Measurements from ENCODE around the gene SEC14L3.

Gene SEC14L3

GRCh38 chr22:30423959-30424533 is 47.8 kb downstream of the SEC14L3 start:
- DNase-seq (ENCODE audit: low read depth in 2 of 2, low spot score in 1 of 2): peak; percentile 92 to 97

- DNase-seq (ENCODE audit: low read depth in 2 of 2, low spot score in 1 of 2): no peak
These were observed 48.4 kb downstream of the SEC14L3 start for GRCh38 chr22:30423301-30423958.

- no peak for DNase-seq (ENCODE audit: low read depth in 2 of 2, low spot score in 1 of 2)
These were observed 49.1 kb downstream of the SEC14L3 start for GRCh38 chr22:30422481-30423300.

GRCh38 chr22:30421695-30422480 is 49.9 kb downstream of the SEC14L3 start:
- DNase-seq (ENCODE audit: low read depth in 2 of 2, low spot score in 1 of 2): no peak

- DNase-seq (ENCODE audit: low read depth in 2 of 2, low spot score in 1 of 2): no peak
These were observed 51.3 kb downstream of the SEC14L3 start for GRCh38 chr22:30420347-30421125.

- DNase-seq (ENCODE audit: low read depth in 2 of 2, low spot score in 1 of 2): no peak
These were observed 55.0 kb downstream of the SEC14L3 start for GRCh38 chr22:30416837-30417236.

GRCh38 chr22:30416403-30416802 is 55.4 kb downstream of the SEC14L3 start:
- no peak for DNase-seq (ENCODE audit: low read depth in 2 of 2, low spot score in 1 of 2)

GRCh38 chr22:30414525-30415047 is 57.2 kb downstream of the SEC14L3 start:
- DNase-seq (ENCODE audit: low read depth in 2 of 2, low spot score in 1 of 2): no peak

GRCh38 chr22:30413745-30414524 is 57.9 kb downstream of the SEC14L3 start:
- no peak for DNase-seq (ENCODE audit: low read depth in 2 of 2, low spot score in 1 of 2)

- no peak for DNase-seq (ENCODE audit: low read depth in 2 of 2, low spot score in 1 of 2)
These were observed 58.8 kb downstream of the SEC14L3 start for GRCh38 chr22:30413001-30413400.

GRCh38 chr22:30411780-30412179 is 60.0 kb downstream of the SEC14L3 start:
- DNase-seq (ENCODE audit: low read depth in 2 of 2, low spot score in 1 of 2): no peak

Measured in stimulated activated CD8-positive, alpha-beta memory T cell treated with anti-CD3 and anti-CD28 coated beads, Interleukin-4, amount 100 ng/mL, for 1 hour (primary cell).